Stimulated activated CD8-positive, alpha-beta memory T cell treated with anti-CD3 and anti-CD28 coated beads, Interleukin-15, amount 100 ng/mL, for 1 hour (primary cell): ENCODE data around the gene ZNF496.

Experiments used
- DNase-seq: peaks from one replicate; pipeline ENCODE4 v3.0.0-alpha.2; 2020; ENCODE audit warnings: low read depth

The ZNF496 gene

DNA sequence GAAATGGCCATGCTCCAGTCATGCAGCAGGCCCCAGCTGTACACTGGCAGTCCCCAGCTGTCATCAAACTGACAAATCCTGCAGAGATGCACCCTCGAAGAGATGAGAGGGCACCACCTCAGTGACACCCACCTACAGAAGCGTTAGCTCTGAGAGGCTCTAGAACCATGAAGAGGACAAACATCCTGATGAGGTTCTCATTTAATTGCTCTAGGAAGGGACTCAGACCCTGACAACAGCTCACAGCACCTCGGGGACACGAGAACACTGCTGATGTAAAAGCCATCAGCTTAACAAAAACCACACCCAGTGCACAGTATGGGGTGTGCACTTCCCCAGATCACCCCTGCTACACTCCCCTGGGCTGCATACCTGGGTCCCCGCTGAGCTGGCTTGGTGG, 3.4 kb downstream of the ZNF496 start:
- DNase-seq = no peak

DNA sequence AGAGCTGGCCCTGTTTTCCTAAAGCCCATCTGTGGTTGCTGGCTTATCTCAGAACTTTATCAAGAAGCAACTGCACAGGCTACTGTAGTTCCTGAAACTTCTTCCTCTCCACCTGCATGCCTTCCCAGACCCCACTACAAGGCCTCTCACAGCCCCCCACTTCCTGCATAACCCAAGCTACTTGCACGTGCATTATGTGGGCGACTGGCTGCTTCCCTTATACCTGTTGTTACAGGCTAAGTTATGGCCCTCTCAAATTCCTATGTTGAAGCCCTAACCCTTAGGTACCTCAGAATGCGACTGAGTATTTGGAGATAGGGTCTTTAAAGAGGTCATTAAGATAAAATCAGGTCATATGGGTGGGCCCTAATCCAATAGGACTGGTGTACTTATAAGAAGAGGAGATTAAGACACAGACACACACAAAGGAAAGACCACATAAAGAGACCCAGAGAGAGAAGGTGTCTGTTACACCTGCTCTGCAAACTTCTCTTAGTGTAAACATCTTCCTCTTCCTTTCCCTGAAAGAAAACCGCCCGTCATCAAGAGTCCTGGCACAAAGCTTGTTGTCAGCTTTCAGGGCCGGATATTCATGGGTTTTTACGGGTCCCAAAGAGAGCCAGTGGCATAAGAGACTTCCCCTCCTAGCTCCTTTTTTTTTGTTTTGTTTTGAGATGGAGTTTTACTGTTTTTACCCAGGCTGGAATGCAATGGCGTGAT, 5.1 kb downstream of the ZNF496 start:
- no peak for DNase-seq

DNA sequence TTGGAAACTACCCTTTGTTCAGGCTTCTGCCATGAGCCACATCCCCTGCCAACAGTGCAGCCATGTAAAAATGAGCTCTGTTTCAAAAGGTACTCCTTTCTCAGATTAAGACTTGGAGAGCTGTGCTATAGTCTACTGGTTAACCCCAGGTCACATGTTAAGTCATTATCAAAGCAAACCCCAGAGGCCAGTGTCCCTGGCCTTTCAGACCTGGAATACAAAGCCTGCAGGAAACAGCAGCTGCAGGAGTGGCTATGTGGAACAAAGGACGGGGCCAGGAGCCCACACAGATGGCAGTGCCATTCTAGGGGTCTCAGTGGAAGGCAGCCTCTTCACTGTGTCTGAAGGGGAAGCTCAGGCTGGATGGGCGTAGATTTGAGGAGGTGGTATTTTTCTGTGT, 6.7 kb downstream of the ZNF496 start:
- no peak for DNase-seq

DNA sequence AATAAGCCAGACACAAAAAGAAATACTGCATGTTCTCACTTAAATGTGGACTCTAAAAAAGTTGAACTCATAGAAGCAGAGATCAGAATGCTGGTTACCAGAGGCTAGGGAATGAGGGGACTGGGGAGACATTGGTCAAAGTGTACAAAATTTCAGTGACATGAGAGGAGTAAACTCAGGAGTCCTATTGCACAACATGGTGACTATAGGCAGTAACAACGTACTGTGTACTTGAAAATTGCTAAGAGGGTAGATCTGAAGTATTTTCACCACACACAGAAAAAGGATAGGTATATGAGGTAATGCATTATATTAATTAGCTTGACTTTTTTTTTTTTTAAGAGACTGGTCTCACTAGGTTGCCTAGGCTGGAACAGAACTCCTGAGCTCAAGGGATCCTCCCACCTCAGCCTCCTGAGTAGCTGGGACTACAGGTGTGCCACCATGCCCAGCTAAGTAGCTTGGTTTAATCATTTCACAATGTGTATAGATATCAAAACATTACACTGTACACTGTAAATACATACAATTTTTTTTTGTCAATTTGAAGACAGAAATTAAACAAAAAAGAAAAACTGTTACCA, 7.4 kb downstream of the ZNF496 start:
- DNase-seq = no peak

DNA sequence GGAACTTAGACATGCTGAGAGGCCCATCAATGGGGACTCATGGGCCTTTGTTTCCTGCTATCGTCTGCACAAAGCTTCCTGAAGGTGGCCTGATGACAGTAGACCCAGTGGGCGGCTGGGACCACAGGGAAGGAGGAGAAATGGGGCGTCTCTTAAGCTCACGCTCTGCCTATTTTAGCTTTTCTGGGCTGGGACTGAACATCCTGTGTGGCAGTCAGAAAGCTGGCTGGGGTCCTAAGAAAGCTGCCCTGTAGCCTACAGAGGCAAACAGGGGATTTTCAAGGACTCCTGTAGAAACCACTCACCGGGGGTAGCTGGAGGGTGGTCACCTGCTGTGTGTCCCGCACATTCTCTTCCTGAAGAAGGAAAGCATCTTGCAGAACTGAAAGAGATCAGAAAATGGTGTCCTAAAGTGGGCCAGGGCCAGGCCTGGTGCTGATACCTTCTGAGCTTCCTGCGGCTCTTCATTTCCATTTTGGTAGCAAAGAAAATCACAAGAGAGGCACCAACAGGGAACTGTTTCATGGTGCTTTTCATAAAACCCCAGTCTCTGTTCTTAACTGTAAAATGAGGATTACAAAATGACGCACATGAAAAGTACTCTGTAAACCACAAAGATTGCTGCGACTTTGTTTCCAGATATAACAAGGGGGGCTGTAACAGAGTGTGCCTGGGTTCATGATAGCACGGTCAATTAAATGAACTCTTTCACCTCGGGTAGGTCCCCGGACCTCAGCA, 8.6 kb downstream of the ZNF496 start:
- DNase-seq = no peak

DNA sequence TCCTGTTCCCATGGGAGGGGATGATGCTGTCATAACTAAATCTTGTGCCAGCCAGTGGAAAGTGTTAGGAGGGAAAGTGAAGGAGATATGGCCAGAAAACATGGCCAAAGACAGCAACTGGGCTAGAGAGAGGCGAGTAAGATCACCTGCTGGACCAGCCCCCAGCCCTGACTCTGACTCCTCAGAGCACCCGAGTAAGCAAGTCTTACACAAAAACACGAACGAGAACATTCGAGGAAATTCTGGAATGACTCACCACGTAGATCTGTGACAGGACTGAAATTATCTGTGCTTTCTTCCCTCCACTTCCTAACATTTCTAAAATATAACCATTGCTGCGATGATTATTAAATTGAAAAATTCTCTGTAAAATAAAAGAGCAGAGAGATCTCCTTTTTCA, 9.2 kb downstream of the ZNF496 start:
- no peak for DNase-seq

DNA sequence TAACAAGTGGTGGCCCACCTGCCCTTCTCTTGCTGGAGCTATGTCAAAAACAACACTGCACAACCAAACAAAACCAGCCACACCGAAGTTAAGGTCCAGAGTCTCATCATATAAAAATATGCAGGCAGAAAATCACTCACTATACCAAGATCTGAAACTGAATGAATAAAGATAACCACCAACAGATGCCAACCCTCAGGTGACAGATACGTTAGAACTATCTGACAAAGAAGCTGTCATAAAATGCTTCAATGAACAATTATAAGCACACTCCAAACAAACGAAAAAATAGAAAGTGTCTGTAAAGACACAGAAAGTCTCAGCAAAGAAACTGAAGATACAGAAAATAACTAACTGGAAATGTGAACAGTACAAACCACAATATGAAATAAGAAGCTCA, 14.0 kb downstream of the ZNF496 start:
- no peak for DNase-seq

DNA sequence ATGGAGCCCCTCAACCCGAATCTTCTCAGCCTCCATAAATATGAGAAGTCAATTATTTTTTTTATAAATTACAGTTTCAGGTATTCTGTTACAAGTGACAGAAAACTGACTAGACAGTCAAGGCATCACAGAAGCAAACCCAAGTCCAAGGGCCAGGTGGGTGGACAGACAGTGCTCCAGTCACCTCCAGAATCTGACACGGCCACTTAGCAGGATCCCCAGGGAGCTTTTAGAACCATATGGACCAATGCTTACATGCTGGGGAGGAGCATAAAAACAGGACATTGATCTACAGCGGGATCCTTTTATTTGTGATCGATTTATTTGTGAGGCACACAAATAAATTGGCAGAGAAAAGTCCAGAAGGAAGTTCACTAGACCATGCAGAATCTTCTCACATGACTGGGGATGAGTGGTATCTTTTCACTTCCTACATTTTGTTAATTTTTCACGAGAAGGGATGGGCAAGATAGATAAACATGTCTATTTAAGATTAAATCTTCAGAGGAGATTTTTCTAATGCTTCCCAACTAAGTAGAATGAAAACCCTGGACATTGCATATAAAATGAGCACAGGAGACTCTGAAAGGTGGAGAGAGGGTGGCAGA, 15.0 kb downstream of the ZNF496 start:
- DNase-seq = no peak

DNA sequence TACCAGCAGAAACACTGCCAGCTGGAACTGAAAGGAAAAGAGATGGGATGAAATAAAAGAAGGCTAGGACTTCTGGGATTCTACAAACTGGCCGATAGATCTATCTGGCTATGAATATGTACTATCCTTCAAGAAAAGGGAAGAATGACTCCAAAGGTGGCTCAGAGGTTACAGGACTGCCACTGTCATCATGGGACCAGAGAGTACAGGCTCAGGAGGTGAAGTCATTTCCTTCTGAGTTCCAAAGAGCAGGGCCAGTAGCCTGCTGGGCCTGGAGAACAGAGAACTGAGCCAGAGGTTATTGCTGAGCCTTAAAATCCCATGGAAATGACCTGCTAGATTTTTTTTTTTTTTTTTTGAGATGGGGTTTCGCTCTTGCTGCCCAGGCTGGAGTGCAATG, 27.6 kb downstream of the ZNF496 start:
- DNase-seq = no peak

DNA sequence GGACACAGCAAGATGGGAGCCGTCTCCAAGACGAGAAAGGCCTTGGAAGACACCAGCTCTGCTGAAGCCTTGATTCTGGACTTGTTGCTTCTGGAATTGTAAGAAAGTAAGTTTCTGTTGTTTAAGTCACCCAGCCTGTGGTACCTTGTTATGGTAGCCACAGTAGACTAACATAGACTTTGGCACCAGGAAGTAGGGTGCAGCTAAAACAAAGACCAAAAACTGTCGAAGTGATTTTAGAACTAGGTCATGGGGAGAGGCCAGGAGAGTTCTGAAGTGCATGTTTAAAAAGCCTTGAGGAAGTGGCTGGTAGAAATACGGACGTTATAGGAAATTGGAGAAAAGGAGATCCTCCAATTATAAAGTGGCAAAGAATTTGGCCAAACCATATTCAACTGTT, 28.5 kb downstream of the ZNF496 start:
- no peak for DNase-seq

DNA sequence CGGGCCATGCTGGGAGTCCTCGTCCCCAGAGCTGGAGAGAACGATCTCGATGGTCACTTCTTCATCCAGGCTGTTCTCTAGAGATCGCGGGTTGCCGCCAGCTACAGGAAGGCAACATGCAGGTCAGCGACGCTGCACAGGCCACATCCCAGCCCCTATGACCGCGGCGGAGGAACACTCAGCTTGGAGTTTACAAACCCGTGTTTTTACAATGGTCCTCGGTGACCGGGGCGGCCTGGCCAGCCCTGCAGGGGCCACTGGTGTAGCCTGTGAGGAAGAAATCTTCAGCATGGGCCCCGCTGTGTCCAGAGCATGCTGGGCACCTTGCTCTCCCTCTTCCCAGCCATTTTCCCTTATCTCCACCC, 30.5 kb downstream of the ZNF496 start:
- DNase-seq = no peak

DNA sequence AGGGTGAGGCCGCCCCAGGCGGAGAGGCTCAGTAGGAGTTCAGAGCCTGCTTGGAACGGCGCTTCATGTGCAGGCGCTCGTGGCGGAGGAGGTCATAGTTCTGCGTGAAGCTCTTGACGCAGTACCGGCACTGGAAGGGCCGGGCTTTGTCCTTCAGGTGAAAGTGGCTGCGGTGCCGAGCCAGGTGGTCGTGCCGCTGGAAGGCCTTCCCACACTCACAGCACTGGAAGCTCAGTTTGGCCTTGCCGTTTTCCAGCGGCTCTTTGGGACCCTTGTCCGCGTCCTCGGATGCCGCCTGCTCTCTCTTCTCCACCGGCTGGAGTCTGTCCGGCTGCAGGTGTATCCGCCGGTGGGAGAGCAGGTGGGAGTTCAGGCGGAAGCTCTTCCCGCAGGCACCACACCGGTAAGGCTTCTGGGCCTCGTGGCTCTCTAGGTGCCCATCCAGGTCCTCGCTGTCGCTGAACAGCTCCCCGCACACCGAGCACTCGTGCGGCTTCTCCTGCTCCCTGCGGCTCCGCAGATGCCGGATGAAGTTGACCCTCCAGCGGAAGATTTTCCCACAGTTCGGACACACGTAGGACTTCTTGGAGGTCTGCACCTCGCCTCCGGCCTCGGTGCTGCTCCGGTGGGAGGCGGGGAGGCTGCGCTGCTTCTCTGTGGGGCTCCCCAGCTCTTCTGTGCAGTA, 31.0 kb downstream of the ZNF496 start:
- no peak for DNase-seq

DNA sequence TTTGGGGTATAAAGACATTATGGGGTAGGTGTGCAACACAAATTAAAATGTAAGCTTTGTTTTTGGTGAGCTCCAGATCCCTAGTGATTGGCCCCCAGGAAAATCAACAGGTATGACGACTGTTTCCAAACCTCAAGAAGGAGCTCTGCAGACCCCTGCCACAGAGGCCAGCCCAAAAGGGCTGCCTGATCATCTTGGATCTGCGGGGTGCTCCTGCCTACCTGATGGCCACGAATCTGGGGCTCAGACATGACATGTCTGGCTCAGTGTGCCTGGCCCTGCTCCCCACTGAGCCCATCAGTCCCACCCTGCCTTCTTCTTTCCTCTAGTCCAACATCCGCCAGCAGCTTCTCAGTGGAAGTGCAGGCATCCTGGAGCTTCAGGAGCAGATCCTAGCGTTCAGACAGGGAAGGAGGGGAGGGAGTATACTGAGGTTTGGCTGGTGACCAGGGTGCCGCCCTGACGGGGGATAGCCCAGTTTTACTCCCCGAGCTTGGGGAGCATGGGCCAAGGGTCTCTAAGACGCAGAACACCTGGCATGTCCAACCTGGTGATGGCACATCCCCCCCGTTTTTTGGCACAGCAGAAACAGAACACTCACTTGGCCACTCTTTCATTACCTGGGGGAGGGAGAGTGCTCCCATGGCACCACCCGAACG, 31.8 kb downstream of the ZNF496 start:
- DNase-seq = no peak

DNA sequence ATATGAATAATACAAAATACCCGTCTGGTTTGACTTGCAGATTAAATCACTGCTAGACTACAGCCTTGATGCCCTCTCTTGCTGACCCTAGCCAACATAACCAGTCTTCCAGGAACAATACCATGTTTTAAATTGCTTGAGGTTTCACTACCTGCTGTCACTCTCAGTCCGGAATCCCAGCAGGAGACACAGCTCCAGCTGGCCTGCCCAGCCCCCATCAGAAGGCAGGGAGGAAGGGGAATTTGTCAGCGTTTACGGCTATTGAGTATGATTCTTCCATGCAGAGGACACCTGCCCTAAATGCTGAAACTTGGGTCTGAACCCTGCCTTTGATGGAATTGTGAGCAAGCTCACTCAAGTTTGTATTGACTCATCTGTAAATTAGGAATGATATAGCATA, 33.0 kb downstream of the ZNF496 start:
- DNase-seq = no peak

DNA sequence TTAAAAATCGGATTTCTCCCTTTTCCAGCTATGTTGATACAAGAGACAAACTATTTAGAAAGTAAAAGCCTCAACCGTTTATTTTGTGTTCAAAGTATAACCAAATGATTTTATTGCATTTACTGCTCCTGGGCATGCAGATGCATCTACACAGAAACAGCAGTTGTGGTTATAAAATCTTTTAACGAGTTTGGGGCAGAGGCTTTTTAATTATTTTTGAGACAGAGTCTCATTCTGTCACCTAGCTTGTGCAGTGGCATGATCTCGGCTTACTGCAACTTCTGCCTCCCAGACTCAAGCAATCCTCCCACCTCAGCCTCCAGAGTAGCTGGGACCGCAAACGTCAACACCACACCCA, 33.6 kb downstream of the ZNF496 start:
- DNase-seq = no peak

DNA sequence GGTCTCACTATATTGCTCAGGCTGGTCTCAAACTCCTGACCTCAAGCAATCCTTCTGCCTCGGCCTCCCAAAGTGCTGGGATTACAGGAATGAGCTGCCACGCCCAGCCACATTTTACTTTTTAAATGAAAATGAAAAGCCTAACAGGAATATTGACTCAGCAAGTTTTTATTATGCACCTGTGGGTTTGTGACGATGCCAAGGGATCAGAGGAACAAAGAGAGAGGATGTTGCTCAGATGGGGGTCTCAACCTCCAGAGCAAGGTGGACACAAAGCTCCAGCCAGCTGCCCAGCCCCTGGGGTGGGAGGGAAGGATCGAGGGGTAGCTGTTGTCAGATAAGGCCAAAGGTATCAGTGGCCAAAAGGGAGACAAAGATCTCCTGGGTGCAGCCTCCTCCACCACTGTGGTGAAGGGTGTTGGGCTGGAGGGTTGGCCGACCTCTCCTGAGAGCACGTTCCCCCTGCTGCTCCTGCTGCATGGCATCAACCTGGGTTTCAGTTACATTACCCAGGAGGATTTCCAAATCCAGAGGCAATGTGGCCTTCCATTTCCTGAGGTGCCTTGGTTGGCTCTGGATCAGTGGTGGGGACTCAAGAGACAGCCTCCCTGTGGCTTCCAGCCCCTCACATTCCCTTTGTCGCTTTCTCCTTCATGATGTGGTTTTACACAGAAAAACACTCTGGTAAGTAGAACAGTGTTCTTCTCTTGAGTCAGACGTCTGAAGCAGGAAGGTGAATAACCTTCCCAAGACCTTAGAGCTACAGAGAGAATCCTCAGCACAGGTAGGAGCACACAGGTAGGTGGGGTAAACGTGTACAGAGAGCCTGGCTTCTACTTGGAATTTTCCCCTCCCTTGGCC, 34.2 kb downstream of the ZNF496 start:
- DNase-seq = no peak

DNA sequence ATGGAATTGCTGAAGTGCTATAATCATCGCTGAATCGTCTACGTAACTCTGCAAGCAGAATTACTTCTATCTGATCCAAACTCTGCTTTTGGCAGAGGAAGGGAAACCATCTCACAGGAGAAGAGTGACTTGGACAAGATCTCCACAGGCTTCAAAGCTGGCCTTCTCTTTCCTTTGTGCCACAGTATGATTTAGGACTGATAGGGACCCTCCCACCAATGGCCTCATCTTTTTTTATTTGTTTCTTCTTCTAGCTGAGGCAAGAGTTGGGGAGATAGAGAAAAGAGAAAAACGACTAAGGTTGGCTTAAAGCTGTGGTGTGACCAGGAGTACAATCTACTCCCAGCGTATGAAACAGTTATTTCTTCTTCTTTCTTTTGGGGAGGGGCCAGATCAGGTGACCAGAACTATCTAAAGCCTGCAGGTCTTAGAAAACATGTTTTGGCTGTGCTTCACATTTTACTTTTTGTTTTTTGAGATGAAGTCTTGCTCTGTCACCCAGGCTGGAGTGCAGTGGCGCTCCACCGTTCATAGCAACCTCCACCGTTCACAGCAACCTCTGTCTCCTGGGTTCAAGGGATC, 35.0 kb downstream of the ZNF496 start:
- no peak for DNase-seq

DNA sequence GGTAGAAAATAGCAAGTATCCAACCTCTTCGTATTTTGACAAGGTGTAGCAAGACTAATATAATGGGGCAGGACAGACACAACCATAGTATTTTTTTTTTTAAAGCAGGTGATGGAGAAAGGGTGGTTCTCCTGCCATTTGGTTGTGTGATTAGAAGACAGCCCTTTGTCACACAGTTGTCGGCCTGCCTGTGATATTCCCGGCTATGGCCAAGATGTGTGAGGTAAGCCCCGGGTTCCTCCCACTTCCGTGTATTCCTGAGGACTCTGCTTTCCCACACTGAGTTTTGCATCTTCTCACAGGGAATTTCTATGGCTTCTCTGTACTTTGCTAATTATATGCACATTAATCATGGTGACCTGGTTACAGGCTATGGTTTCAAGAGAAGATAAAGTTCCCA, 35.9 kb downstream of the ZNF496 start:
- no peak for DNase-seq

DNA sequence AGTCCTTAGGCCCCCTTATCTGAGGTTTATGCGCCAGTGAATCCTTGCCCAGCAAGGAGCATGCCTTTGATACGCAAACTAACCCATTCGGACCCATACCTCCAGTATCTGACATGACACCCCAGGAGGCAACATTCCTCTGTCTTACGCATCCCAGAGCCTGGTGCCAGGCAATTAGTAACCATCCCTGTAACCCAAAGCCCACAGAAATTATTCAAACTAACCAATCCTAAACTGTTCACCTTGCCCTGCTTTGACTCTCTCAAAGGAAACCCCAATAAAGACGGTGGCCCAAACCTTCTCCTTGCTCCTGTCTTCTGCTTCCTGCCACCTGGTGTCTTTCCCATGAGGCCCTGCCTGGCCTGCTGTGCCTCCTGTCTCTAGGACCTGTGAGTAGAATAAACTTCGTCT, 36.4 kb downstream of the ZNF496 start:
- DNase-seq = no peak

DNA sequence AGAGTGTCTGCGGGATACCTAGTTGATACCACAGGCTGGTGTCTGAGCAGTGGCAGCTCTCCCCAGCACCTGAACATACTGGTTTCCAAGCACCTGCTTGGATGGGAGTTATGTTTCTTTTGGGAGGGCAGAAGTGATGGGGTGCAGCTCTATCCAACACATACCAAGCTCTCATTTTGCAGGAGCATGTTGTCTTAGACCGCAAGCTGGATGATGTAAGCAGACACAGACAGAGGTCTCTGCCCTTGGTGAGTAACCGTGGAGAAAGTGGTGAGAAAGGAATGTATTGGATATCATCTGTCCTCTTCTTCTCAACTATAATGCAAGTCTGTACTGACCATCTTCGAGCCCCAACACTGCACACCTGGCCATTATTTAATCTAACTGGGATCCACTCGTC, 37.4 kb downstream of the ZNF496 start:
- no peak for DNase-seq

DNA sequence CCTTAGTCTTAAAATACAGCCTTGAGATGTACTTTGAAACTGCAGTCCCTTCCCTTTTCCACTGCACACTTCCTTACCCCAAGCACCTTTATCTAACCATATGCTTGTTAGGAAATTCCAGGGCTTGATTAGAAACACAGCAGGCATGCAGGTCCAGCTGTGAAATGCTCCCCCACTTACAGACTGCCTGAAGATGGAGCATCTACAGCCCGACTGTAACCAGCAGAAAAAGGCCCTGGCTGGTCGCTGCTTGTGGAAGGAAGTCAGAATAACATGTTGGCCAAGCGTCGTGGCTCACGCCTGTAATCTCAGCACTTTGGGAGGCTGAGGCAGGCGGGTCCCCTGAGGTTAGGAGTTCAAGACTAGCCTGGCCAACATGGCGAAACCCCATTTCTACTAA, 38.6 kb downstream of the ZNF496 start:
- DNase-seq = no peak
